Activated T-cell treated with anti-CD3 and anti-CD28 coated beads, Interleukin-2, amount 50 U/mL, for 1 hour (primary cell): ENCODE measurements around the gene PLCB3.

ENCODE experiments used
- DNase-seq: peaks from one replicate; pipeline ENCODE4 v3.0.0-alpha.2; 2020

The PLCB3 gene

DNA sequence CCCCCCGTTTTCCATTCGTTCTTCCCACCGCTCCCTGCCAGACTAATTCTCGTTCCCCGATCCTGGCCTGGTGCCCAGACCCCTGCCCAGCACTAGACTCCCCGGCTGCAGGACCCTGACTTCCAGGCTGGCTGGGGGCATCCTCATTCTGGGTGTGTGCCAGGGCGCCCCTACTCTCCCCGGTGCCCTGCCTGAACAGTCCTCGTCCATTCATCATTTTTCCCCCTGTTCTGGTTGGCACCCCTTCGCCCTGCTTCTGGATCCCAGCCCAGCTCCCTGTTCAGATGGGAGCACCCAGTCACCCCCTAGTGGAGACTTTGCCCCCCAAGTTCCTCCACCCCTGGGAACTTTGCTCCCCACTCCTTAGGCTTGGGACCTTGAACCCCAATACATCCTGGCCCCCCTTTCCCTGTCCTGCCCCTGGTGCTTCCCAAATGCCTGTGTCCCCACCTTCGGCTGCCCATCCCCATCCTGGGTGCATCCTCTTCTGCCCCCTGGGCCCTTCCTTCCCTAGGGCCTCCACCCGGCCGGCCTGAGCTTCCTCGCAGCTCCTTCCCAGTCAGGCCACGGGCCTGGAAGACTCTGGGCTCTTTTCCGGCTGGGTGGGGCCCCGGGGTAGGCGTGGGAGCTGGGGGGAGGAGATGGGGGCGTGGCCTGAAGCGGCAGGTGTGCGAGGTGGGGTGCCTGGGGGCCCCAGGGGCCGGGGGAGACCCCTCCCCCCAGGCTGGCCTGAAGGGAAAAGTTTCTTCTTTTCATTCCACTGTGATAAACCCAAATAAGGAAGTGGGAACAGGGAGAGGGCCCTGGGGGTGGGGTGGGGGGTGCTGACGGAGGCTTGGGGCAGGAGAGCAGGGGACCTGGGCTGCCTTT is 908 bp downstream of the PLCB3 start:
- DNase-seq, result peak; percentile 43

DNA sequence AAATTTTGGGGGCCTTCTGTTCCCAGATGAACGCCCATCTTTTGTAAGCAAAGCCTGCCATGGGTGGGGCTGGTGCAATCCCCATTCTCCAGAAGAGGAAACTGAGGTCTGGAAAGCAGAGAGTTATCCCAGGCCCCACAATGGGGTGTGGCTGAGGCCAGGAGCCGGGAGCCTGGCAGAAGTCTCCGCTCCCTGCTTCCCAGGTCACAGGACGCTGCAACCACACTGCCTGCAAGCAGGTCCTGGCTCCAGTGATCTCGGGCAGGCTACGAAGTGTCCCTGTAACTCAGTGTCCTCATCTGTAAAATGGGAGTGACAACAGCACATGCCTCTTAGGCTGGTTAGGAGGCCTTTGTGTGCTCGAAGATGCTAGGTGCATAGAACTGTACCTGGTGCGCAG is 1.7 kb downstream of the PLCB3 start:
- DNase-seq, result no peak

GRCh38 chr11:64253481-64253880 is 2.2 kb downstream of the PLCB3 start:
- DNase-seq, result no peak

DNA sequence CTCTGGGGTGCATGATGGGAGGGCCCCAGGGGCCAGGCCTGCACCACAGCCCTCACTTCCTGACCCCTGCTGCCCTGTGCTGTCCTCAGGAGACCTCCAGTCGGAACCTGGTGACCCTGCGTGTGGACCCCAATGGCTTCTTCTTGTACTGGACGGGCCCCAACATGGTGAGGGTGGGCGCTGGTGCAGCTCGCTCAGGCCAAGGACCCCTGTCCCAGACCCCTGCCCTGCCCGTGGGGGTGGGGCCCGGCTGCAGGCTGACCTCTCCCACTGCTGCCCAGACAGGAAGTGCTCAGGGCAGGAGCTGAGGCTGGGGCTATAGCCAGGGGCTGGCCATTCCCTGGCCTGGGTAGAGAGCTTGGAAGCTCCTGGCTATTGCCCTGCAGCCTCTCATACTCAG is 3.0 kb downstream of the PLCB3 start:
- DNase-seq, result no peak

DNA sequence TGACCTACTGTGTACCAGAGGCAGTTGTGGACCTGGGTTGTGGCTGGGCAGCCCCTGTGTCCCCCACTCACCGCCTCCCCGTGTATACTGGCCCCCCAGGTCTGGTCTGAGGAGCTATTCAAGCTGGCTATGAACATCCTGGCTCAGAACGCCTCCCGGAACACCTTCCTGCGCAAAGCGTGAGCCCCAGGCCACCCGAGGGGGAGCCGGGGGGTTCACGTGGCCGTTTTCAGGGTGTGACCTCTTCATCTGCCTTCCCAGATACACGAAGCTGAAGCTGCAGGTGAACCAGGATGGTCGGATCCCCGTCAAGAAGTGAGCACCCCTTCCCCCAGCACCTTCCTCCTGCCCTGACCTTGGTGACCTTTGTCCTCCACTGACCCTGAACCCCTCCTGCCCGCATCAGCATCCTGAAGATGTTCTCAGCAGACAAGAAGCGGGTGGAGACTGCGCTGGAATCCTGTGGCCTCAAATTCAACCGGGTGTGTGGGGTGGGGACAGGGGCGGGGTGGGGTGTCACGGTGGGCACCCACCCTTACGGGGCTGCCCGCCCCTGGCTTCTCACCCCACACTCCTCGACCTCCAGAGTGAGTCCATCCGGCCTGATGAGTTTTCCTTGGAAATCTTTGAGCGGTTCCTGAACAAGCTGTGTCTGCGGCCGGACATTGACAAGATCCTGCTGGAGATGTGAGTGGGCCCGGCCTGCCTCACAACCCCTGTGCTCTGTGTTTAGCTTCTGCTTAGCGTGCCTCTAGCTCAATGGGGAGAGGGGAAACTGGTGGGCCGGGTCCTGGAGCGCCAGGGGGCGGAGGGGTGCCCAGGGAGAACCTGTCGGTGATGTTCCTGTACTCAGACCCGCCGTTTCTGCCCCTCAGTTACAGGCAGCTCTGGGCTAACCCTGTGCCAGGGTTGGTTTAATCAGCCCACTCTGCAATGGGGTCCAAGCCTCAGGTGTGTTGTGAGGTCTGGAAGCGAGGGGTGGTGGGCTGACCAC is 4.1 kb downstream of the PLCB3 start:
- no peak for DNase-seq

GRCh38 chr11:64256300-64256699 is 5.0 kb downstream of the PLCB3 start:
- DNase-seq, result no peak

DNA sequence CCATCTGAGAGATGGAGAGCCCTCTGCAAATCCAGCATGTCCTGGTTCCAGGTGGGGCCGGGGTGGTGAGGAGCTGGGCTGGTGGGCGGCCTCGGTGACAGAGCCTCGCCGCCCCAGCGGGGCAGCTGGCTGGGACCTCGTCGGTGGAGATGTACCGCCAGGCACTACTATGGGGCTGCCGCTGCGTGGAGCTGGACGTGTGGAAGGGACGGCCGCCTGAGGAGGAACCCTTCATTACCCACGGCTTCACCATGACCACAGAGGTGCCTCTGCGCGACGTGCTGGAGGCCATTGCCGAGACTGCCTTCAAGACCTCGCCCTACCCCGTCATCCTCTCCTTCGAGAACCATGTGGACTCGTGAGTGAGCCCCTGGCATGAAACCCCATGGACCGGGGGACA is 7.0 kb downstream of the PLCB3 start:
- no peak for DNase-seq

GRCh38 chr11:64258946-64259532 is 7.7 kb downstream of the PLCB3 start:
- DNase-seq, result no peak

- no peak for DNase-seq
These were observed 8.3 kb downstream of the PLCB3 start for GRCh38 chr11:64259533-64260067.

DNA sequence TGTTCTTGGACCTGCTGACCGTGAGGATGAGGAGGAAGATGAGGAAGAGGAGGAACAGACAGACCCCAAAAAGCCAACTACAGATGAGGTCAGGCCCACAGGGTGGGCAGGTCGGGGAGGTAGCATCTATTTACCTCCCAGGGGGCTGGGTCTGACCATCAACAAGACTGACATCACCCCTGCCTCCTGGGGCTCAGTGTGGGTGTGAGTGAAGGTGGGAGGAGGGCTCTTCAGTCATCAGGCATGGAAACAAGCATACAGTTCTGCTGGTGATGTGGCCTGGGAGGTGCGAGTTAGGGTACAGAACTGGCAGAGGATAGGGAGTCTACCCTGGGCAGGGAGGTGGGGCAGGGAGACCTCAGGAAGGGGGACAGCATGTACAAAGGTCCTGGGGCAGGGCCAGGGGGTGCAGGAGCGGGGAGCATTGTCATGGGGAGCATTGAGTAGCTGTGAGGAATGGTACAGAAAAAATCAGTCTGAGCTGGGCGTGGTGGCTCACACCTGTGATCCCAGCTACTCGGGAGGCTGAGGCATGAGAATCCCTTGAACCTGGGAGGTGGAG is 8.9 kb downstream of the PLCB3 start:
- DNase-seq, result no peak

GRCh38 chr11:64261556-64262080 is 10.3 kb downstream of the PLCB3 start:
- DNase-seq, result no peak

DNA sequence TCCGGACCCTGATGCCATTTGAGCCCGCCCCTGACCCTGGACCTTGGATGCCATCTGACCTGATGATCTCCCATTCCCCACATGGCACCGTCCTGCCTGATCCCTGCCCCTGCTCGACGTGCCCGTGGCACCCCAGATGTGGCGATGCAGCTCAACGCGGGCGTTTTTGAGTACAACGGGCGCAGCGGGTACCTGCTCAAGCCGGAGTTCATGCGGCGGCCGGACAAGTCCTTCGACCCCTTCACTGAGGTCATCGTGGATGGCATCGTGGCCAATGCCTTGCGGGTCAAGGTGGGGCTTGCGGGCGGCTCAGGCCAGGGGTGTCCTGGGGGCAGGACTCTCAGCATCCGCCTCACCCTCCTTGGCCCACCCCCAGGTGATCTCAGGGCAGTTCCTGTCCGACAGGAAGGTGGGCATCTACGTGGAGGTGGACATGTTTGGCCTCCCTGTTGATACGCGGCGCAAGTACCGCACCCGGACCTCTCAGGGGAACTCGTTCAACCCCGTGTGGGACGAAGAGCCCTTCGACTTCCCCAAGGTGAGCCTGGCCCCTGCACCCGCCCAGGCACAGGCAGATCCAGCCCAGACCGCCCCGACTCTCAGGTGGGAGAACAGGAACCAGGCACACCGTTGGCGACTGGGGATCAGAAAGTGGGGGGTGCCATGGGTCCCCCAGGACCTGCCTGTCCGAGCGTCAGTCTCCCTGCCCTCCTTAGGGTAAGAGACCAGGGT is 11.1 kb downstream of the PLCB3 start:
- DNase-seq, result no peak

DNA sequence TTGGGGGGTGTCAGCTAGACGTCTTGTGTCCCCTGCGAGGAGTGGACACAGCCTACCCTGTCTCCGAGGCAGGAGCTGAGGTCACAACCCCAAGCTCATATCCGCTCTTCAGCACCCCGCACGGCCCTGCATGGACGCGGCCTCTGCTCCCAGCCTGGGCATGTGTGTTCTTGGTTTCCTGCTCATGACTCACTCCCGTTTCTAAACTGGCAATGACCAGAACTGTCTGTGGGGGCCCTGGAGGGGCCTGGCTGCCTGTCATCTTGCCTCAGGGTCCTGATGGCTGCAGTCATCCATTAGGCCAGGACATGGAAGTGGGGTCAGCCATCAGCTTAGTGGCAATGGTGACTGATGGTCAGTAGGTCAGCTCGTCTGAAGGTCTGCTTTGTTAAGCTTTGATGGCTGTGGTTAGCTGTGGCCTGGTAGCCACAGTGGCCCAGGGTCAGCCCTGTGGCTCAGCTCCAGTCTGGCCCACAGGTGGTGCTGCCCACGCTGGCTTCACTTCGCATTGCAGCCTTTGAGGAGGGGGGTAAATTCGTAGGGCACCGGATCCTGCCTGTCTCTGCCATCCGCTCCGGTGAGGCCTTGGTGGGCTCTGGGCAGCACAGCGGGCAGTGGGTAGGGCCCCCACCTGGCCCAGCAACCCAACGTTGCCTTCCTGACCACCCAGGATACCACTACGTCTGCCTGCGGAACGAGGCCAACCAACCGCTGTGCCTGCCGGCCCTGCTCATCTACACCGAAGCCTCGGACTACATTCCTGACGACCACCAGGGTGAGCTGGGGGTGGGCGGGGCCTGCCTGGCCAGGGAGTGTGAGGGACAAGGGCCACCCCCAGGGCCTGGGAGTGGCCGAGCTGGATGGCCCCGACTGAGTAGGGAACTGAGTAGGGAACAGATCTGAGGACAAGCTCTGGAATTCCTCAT is 12.0 kb downstream of the PLCB3 start:
- no peak for DNase-seq

DNA sequence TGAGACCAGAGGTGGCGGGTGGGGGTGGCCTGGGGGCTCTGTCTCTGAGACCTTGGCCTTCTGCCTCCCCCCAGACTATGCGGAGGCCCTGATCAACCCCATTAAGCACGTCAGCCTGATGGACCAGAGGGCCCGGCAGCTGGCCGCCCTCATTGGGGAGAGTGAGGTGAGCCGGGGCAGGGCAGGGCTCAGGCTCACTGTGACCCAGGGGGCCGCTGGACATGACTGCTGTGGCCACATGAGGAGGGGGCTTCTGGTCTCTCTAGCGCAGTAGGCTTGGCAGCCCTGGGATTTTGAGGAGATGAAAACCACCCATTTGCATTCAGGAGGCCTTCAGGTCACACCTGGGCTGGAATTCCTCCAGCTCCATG is 12.6 kb downstream of the PLCB3 start:
- no peak for DNase-seq

DNA sequence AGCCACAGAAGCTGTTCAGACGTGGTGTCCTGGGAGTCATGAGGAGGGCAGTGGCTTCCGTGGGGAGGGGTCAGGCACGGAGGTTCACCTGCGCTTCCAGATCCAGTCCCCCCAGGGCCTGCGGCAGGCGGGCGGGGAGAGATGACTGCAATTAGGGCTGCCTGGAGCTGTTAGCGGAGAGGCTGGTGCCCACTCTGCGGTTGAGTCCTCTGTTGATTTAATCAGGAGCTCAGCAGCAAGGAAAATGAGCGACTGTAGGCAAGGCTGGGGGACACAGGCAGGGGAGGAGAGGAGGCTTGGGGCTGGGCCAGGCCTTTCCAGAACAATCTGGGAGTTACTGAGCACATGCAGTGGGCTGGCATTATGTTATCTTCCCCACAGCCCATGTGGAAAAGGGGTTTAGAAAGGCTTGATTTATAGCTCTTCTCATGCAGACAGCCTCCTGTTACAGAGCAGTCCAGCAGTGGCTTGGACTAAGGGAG is 13.1 kb downstream of the PLCB3 start:
- no peak for DNase-seq

GRCh38 chr11:64265176-64266160 is 14.1 kb downstream of the PLCB3 start:
- DNase-seq, result no peak

- no peak for DNase-seq
These were observed 15.0 kb downstream of the PLCB3 start for GRCh38 chr11:64266339-64266738.

GRCh38 chr11:64267207-64267945 is 16.0 kb downstream of the PLCB3 start:
- no peak for DNase-seq
